ENCODE measurements around the gene PSEN2. TPM values are rescaled to one million over a fixed set of nuclear protein-coding genes. Genes with fewer than 3 reads are reported as not detected.

Gene PSEN2
- total and polyA plus RNA-seq, 9 of the 15 experiments (the other 6 are each of a cell fraction or from before 2014, with no cell fraction given) = 2.3 to 21.5 (median 13.7) TPM

DNA sequence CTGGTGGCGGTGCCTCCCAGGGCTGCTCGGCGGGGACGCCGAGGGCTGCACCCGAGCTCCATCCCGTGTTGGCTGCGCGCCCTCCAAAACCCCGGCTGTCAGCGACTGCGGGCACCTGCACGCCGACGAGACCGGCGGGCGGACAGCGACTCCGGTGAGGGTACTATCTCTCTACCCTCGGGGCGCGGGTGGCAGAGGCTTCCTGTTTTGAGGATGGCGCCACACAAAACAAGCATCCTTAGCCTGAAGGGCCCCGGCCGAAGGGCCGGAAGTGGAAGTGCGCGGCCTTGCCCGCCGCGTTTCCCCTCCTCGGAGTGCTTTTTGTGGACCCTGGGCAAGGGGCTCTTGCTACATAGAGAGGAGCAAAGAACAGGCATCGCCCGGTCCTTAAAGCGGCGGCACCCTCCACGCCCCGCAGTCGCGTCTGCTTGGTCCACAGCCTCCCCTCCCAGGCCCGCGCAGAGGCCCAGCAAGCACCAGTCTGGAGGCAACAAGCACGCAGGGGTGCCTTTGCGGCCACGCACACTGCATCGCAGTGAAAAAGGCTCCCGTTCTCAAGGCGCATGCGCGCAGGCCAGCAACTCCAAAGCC lies 69.1 kb downstream of the PSEN2 start (continued):
- TF ChIP-seq ETV5 (CRISPR knock-in tag; IDR thresholded peaks at IDR 0.05; ENCODE audit: low read depth) = peak; percentile 85
- TF ChIP-seq, protein P1, sequence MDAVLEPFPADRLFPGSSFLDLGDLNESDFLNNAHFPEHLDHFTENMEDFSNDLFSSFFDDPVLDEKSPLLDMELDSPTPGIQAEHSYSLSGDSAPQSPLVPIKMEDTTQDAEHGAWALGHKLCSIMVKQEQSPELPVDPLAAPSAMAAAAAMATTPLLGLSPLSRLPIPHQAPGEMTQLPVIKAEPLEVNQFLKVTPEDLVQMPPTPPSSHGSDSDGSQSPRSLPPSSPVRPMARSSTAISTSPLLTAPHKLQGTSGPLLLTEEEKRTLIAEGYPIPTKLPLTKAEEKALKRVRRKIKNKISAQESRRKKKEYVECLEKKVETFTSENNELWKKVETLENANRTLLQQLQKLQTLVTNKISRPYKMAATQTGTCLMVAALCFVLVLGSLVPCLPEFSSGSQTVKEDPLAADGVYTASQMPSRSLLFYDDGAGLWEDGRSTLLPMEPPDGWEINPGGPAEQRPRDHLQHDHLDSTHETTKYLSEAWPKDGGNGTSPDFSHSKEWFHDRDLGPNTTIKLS (IDR thresholded peaks at IDR 0.05; ENCODE audit: borderline replicate concordance, low read depth) = peak; percentile 79
- TF ChIP-seq ZNF41 (CRISPR knock-in tag; conservative IDR thresholded peaks at IDR 0.05) = 0 out of 2 replicates have a peak, but pooled peaks have one; percentile 14
- TF ChIP-seq THRAP3 (IDR thresholded peaks at IDR 0.05; ENCODE audit: borderline replicate concordance) = no peak
- no peak for TF ChIP-seq NFXL1 (CRISPR knock-in tag; IDR thresholded peaks at IDR 0.05)
- peak; percentile 63; the same call in 1 of the 2 replicates for TF ChIP-seq POLR2AphosphoS2 (IDR thresholded peaks at IDR 0.05; ENCODE audit: low read length)
- peak; percentile 96 for TF ChIP-seq POLR2B (IDR thresholded peaks at IDR 0.05; ENCODE audit: low read depth, partially characterized antibody)
- no peak for TF ChIP-seq STAT5B (CRISPR knock-in tag; IDR thresholded peaks at IDR 0.05)
- TF ChIP-seq, protein P2, sequence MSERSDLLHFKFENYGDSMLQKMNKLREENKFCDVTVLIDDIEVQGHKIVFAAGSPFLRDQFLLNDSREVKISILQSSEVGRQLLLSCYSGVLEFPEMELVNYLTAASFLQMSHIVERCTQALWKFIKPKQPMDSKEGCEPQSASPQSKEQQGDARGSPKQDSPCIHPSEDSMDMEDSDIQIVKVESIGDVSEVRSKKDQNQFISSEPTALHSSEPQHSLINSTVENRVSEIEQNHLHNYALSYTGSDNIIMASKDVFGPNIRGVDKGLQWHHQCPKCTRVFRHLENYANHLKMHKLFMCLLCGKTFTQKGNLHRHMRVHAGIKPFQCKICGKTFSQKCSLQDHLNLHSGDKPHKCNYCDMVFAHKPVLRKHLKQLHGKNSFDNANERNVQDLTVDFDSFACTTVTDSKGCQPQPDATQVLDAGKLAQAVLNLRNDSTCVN (CRISPR knock-in tag; IDR thresholded peaks at IDR 0.05) = peak; percentile 54
- TF ChIP-seq ZZZ3 (IDR thresholded peaks at IDR 0.05) = no peak
- TF ChIP-seq, protein P3, sequence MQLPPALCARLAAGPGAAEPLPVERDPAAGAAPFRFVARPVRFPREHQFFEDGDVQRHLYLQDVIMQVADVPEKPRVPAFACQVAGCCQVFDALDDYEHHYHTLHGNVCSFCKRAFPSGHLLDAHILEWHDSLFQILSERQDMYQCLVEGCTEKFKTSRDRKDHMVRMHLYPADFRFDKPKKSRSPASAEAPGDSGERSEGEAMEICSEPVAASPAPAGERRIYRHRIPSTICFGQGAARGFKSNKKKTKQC (CRISPR knock-in tag; IDR thresholded peaks at IDR 0.05) = peak; percentile 96; the same call in 1 of the 2 replicates
- TF ChIP-seq STAG1 (CRISPR knock-in tag; IDR thresholded peaks at IDR 0.05; ENCODE audit: borderline replicate concordance) = no peak
- TF ChIP-seq CREM (IDR thresholded peaks at IDR 0.05; ENCODE audit: low read depth) = peak; percentile 27; the same call in 1 of the 2 replicates
- no peak for TF ChIP-seq NCOA1 (IDR thresholded peaks at IDR 0.05; ENCODE audit: low read depth)
- TF ChIP-seq, protein P4, sequence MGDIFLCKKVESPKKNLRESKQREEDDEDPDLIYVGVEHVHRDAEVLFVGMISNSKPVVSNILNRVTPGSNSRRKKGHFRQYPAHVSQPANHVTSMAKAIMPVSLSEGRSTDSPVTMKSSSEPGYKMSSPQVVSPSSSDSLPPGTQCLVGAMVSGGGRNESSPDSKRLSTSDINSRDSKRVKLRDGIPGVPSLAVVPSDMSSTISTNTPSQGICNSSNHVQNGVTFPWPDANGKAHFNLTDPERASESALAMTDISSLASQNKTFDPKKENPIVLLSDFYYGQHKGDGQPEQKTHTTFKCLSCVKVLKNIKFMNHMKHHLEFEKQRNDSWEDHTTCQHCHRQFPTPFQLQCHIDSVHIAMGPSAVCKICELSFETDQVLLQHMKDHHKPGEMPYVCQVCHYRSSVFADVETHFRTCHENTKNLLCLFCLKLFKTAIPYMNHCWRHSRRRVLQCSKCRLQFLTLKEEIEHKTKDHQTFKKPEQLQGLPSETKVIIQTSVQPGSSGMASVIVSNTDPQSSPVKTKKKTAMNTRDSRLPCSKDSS (IDR thresholded peaks at IDR 0.05; ENCODE audit: low read depth, partially characterized antibody) = no peak
- TF ChIP-seq ARID2 (IDR thresholded peaks at IDR 0.05) = no peak
- TF ChIP-seq HOXB6 (CRISPR knock-in tag; IDR thresholded peaks at IDR 0.05; ENCODE audit: borderline replicate concordance) = no peak
- no peak for TF ChIP-seq ZNF134 (CRISPR knock-in tag; conservative IDR thresholded peaks at IDR 0.05)
- peak; percentile 74; the same call in 1 of the 2 replicates for TF ChIP-seq MTA3 (IDR thresholded peaks at IDR 0.05; ENCODE audit: borderline replicate concordance)
- TF ChIP-seq MYNN (IDR thresholded peaks at IDR 0.05) = no peak; the same call in 1 of the 2 replicates
- TF ChIP-seq MYNN (CRISPR knock-in tag; IDR thresholded peaks at IDR 0.05) = no peak
- 0 out of 4 replicates have a peak, but pooled peaks of 1 of the 2 experiments have one; percentile 2 for TF ChIP-seq KDM1A (IDR thresholded peaks at IDR 0.05)
- peak; percentile 97 for TF ChIP-seq NR3C1 (CRISPR knock-in tag; IDR thresholded peaks at IDR 0.05)
- peak; percentile 88 for TF ChIP-seq LCOR (CRISPR knock-in tag; IDR thresholded peaks at IDR 0.05)
- TF ChIP-seq SETDB1 (IDR thresholded peaks at IDR 0.05; ENCODE audit: low read length) = no peak
- no peak for TF ChIP-seq RAD51 (IDR thresholded peaks at IDR 0.05; ENCODE audit: borderline replicate concordance, low read depth)
- TF ChIP-seq ZNF561 (CRISPR knock-in tag; conservative IDR thresholded peaks at IDR 0.05) = no peak
- TF ChIP-seq ZNF431 (CRISPR knock-in tag; IDR thresholded peaks at IDR 0.05) = no peak; the same call in 1 of the 2 replicates
